Rectal smooth muscle tissue (tissue), 1 donor: Measurements from ENCODE around the gene DUSP22.
"Not testable (repeated sequence)": the region's sequence is repeated elsewhere in the genome, so short reads cannot be mapped to it uniquely, and the experiment has no call there.

ENCODE experiments used
- H3K27ac ChIP-seq: one replicate; pipeline ENCODE4 v1.7.0; 2013; ENCODE audit warnings: low read depth, low read length, inconsistent platforms
- H3K27me3 ChIP-seq: one replicate; pipeline ENCODE4 v1.7.0; 2013; ENCODE audit warnings: low read length; ENCODE audit not compliant: control insufficient read depth, insufficient read depth
- H3K36me3 ChIP-seq: one replicate; pipeline ENCODE4 v1.7.0; 2013; ENCODE audit warnings: low read length; ENCODE audit not compliant: control insufficient read depth, insufficient read depth
- H3K4me1 ChIP-seq: one replicate; pipeline ENCODE4 v1.7.0; 2013; ENCODE audit warnings: low read length; ENCODE audit not compliant: control insufficient read depth, insufficient read depth
- H3K4me3 ChIP-seq: one replicate; pipeline ENCODE4 v1.7.0; 2013; ENCODE audit warnings: low read length
- H3K9ac ChIP-seq: one replicate; pipeline ENCODE4 v1.7.0; 2013; ENCODE audit warnings: low read length

The DUSP22 gene

GRCh38 chr6:291697-292505, at the start of gene DUSP22:
DUSP22 (plus strand) TSS chr6:292487; CDS start chr6:292540, 53 bp downstream.
- Histone ChIP-seq H3K36me3 (no peaks in the 10 kb centered on the region), H3K27me3 (no peaks in the 10 kb centered on the region), H3K4me3 (peak within 1 kb of the TSS; percentile 65), H3K27ac (peak within 1 kb of the TSS; percentile 96), H3K4me1 (peaks cover 8% of the 10 kb centered on the region), H3K9ac (peak within 1 kb of the TSS; percentile 84)

- no peak overlapping the region for H3K4me3 ChIP-seq
- no peak overlapping the region for H3K9ac ChIP-seq
- no peaks in the 10 kb centered on the region for H3K4me1 ChIP-seq
- H3K36me3 ChIP-seq: no peaks in the 10 kb centered on the region
- no peak overlapping the region for H3K27ac ChIP-seq
- no peaks in the 10 kb centered on the region for H3K27me3 ChIP-seq
These were observed 45.9 kb upstream of the DUSP22 start for GRCh38 chr6:246352-246751.

GRCh38 chr6:247351-247750, 44.9 kb upstream of the DUSP22 start:
- Histone ChIP-seq H3K4me3 (no peak overlapping the region), H3K36me3 (no peaks in the 10 kb centered on the region), H3K27me3 (no peaks in the 10 kb centered on the region), H3K9ac (no peak overlapping the region), H3K27ac (no peak overlapping the region), H3K4me1 (no peaks in the 10 kb centered on the region)

- H3K27ac ChIP-seq, H3K27me3 ChIP-seq, H3K4me1 ChIP-seq, H3K9ac ChIP-seq, H3K4me3 ChIP-seq, H3K36me3 ChIP-seq: not testable (repeated sequence)
These were observed 44.2 kb upstream of the DUSP22 start for GRCh38 chr6:248046-248445.

- H3K27me3 ChIP-seq: no peaks in the 10 kb centered on the region
- H3K9ac ChIP-seq: no peak overlapping the region
- no peak overlapping the region for H3K27ac ChIP-seq
- H3K4me3 ChIP-seq: no peak overlapping the region
- H3K36me3 ChIP-seq: no peaks in the 10 kb centered on the region
- no peaks in the 10 kb centered on the region for H3K4me1 ChIP-seq
These were observed 41.6 kb upstream of the DUSP22 start for GRCh38 chr6:250676-251075.

- no peak overlapping the region for H3K4me3 ChIP-seq
- no peaks in the 10 kb centered on the region for H3K4me1 ChIP-seq
- no peaks in the 10 kb centered on the region for H3K27me3 ChIP-seq
- H3K36me3 ChIP-seq: no peaks in the 10 kb centered on the region
- H3K9ac ChIP-seq: no peak overlapping the region
- no peak overlapping the region for H3K27ac ChIP-seq
These were observed 40.4 kb upstream of the DUSP22 start for GRCh38 chr6:251920-252319.

- no peaks in the 10 kb centered on the region for H3K36me3 ChIP-seq
- no peaks in the 10 kb centered on the region for H3K4me1 ChIP-seq
- H3K9ac ChIP-seq: no peak overlapping the region
- no peaks in the 10 kb centered on the region for H3K27me3 ChIP-seq
- no peak overlapping the region for H3K27ac ChIP-seq
- H3K4me3 ChIP-seq: no peak overlapping the region
These were observed 39.3 kb upstream of the DUSP22 start for GRCh38 chr6:252775-253535.

GRCh38 chr6:254016-254415, 38.3 kb upstream of the DUSP22 start:
- Histone ChIP-seq H3K9ac (no peak overlapping the region), H3K4me3 (no peak overlapping the region), H3K27ac (no peak overlapping the region), H3K27me3 (no peaks in the 10 kb centered on the region), H3K36me3 (no peaks in the 10 kb centered on the region), H3K4me1 (no peaks in the 10 kb centered on the region)

GRCh38 chr6:255041-255750, 37.1 kb upstream of the DUSP22 start:
- Histone ChIP-seq H3K27me3 (no peaks in the 10 kb centered on the region), H3K9ac (no peak overlapping the region), H3K36me3 (no peaks in the 10 kb centered on the region), H3K27ac (no peak overlapping the region), H3K4me3 (no peak overlapping the region), H3K4me1 (no peaks in the 10 kb centered on the region)

GRCh38 chr6:255751-256083, 36.6 kb upstream of the DUSP22 start:
- Histone ChIP-seq H3K27me3 (no peaks in the 10 kb centered on the region), H3K4me1 (no peaks in the 10 kb centered on the region), H3K27ac (no peak overlapping the region), H3K9ac (no peak overlapping the region), H3K4me3 (no peak overlapping the region), H3K36me3 (no peaks in the 10 kb centered on the region)

- H3K9ac ChIP-seq: no peak overlapping the region
- no peak overlapping the region for H3K27ac ChIP-seq
- no peaks in the 10 kb centered on the region for H3K4me1 ChIP-seq
- no peak overlapping the region for H3K4me3 ChIP-seq
- H3K27me3 ChIP-seq: no peaks in the 10 kb centered on the region
- no peaks in the 10 kb centered on the region for H3K36me3 ChIP-seq
These were observed 36.1 kb upstream of the DUSP22 start for GRCh38 chr6:256169-256568.

- Histone ChIP-seq H3K4me3 (no peak overlapping the region), H3K4me1 (no peaks in the 10 kb centered on the region), H3K27ac (no peak overlapping the region), H3K9ac (no peak overlapping the region), H3K27me3 (no peaks in the 10 kb centered on the region), H3K36me3 (no peaks in the 10 kb centered on the region)
These were observed 35.1 kb upstream of the DUSP22 start for GRCh38 chr6:257031-257725.
